ENCODE measurements around the gene CCDC88C.

CCDC88C gene

DNA sequence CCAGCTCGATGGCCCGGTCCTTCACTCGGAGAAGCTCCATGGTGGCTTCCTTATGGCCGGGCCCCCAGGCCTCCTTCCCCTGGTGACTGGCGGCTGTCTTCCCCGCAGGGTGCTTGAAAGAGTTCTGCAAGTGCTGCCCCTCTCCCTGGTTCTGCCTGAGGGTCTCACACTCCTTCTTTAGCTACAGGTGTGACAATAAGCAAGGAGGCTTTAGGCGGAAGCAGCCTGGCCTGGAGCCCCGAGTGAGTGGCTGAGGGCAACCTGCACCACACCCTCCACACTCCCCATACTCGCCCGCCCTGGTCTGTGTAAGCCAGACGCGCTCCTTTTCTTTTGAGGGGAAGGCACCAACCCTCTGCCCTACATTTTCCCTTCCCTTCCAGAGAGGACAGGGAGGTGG, 110.6 kb downstream of the CCDC88C start:
- no peak overlapping the region for H3K9ac ChIP-seq (ENCODE audit: low read length)
- peaks cover 15% of the 10 kb centered on the region for H3K79me2 ChIP-seq (ENCODE audit: low read length)
- no peak overlapping the region for H3K4me2 ChIP-seq (ENCODE audit: low read length)
- H3K27me3 ChIP-seq (ENCODE audit: low read depth, low read length): no peaks in the 10 kb centered on the region
- H3K4me3 ChIP-seq (ENCODE audit: low read length): no peak overlapping the region
- H3K27ac ChIP-seq (ENCODE audit: low read length): no peak overlapping the region
- H3K9me3 ChIP-seq (ENCODE audit: insufficient read depth, low read length): no peaks in the 10 kb centered on the region
- peaks cover 31% of the 10 kb centered on the region for H3K4me1 ChIP-seq (ENCODE audit: low read length)
- peaks cover 11% of the 10 kb centered on the region; the same call in 1 of the 2 replicates for H4K20me1 ChIP-seq (ENCODE audit: insufficient read depth, low read length)
- TF ChIP-seq EZH2phosphoT487 (IDR thresholded peaks at IDR 0.05; ENCODE audit: low read depth): no peak
- H3K36me3 ChIP-seq (replicated peaks; ENCODE audit: low read depth, low read length): peaks cover 77% of the 10 kb centered on the region
- no peak overlapping the region for H2AFZ ChIP-seq (ENCODE audit: low read depth, low read length)

- no peak overlapping the region for H3K27ac ChIP-seq (ENCODE audit: low read length)
These were observed 111.1 kb downstream of the CCDC88C start for GRCh38 chr14:91306547-91306946.

GRCh38 chr14:91305650-91306431, 111.8 kb downstream of the CCDC88C start:
- Histone ChIP-seq H3K9me3 (ENCODE audit: insufficient read depth, low read length) (no peaks in the 10 kb centered on the region), H2AFZ (ENCODE audit: low read depth, low read length) (no peak overlapping the region), H3K4me2 (ENCODE audit: low read length) (no peak overlapping the region), H3K27me3 (ENCODE audit: low read depth, low read length) (no peaks in the 10 kb centered on the region), H3K27ac (ENCODE audit: low read length) (no peak overlapping the region), H3K4me3 (ENCODE audit: low read length) (no peak overlapping the region), H3K36me3 (replicated peaks; ENCODE audit: low read depth, low read length) (peaks cover 79% of the 10 kb centered on the region), H3K4me1 (ENCODE audit: low read length) (peaks cover 34% of the 10 kb centered on the region), H4K20me1 (ENCODE audit: insufficient read depth, low read length) (peaks cover 3% of the 10 kb centered on the region; the same call in 1 of the 2 replicates), H3K9ac (ENCODE audit: low read length) (no peak overlapping the region), H3K79me2 (ENCODE audit: low read length) (peaks cover 16% of the 10 kb centered on the region)
- TF ChIP-seq, protein P1, sequence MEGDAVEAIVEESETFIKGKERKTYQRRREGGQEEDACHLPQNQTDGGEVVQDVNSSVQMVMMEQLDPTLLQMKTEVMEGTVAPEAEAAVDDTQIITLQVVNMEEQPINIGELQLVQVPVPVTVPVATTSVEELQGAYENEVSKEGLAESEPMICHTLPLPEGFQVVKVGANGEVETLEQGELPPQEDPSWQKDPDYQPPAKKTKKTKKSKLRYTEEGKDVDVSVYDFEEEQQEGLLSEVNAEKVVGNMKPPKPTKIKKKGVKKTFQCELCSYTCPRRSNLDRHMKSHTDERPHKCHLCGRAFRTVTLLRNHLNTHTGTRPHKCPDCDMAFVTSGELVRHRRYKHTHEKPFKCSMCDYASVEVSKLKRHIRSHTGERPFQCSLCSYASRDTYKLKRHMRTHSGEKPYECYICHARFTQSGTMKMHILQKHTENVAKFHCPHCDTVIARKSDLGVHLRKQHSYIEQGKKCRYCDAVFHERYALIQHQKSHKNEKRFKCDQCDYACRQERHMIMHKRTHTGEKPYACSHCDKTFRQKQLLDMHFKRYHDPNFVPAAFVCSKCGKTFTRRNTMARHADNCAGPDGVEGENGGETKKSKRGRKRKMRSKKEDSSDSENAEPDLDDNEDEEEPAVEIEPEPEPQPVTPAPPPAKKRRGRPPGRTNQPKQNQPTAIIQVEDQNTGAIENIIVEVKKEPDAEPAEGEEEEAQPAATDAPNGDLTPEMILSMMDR (IDR thresholded peaks at IDR 0.05; ENCODE audit: low read depth, low read length): no peak
- no peak for TF ChIP-seq EZH2phosphoT487 (IDR thresholded peaks at IDR 0.05; ENCODE audit: low read depth)

More at GRCh38 chr14:91306547-91306946, 111.1 kb downstream of the CCDC88C start:
- peaks cover 10% of the 10 kb centered on the region; the same call in 1 of the 2 replicates for H4K20me1 ChIP-seq (ENCODE audit: insufficient read depth, low read length)
- no peaks in the 10 kb centered on the region for H3K27me3 ChIP-seq (ENCODE audit: low read depth, low read length)
- peaks cover 19% of the 10 kb centered on the region for H3K79me2 ChIP-seq (ENCODE audit: low read length)
- no peak overlapping the region for H3K4me2 ChIP-seq (ENCODE audit: low read length)
- H3K4me3 ChIP-seq (ENCODE audit: low read length): no peak overlapping the region
- H3K36me3 ChIP-seq (replicated peaks; ENCODE audit: low read depth, low read length): peaks cover 80% of the 10 kb centered on the region
- TF ChIP-seq EZH2phosphoT487 (IDR thresholded peaks at IDR 0.05; ENCODE audit: low read depth): no peak
- TF ChIP-seq, protein P1 (IDR thresholded peaks at IDR 0.05; ENCODE audit: low read depth, low read length): no peak
- H3K9ac ChIP-seq (ENCODE audit: low read length): no peak overlapping the region
- H3K4me1 ChIP-seq (ENCODE audit: low read length): peaks cover 34% of the 10 kb centered on the region
- no peaks in the 10 kb centered on the region for H3K9me3 ChIP-seq (ENCODE audit: insufficient read depth, low read length)
- no peak overlapping the region for H2AFZ ChIP-seq (ENCODE audit: low read depth, low read length)

- Histone ChIP-seq H3K4me3 (ENCODE audit: low read length) (peak overlapping the region; percentile 38; the same call in 1 of the 2 replicates), H4K20me1 (ENCODE audit: insufficient read depth, low read length) (no peaks in the 10 kb centered on the region), H3K79me2 (ENCODE audit: low read length) (peaks cover 10% of the 10 kb centered on the region), H3K4me1 (ENCODE audit: low read length) (peaks cover 53% of the 10 kb centered on the region), H3K4me2 (ENCODE audit: low read length) (peak overlapping the region; percentile 94), H3K27ac (ENCODE audit: low read length) (peak overlapping the region; percentile 98), H3K27me3 (ENCODE audit: low read depth, low read length) (no peaks in the 10 kb centered on the region), H2AFZ (ENCODE audit: low read depth, low read length) (no peak overlapping the region), H3K9ac (ENCODE audit: low read length) (0 out of 2 replicates have a peak overlapping the region, but pooled peaks have one; percentile 4), H3K9me3 (ENCODE audit: insufficient read depth, low read length) (no peaks in the 10 kb centered on the region), H3K36me3 (replicated peaks; ENCODE audit: low read depth, low read length) (peaks cover 84% of the 10 kb centered on the region)
- TF ChIP-seq, protein P1 (IDR thresholded peaks at IDR 0.05; ENCODE audit: low read depth, low read length): no peak
- no peak for TF ChIP-seq EZH2phosphoT487 (IDR thresholded peaks at IDR 0.05; ENCODE audit: low read depth)
These were observed 113.7 kb downstream of the CCDC88C start for GRCh38 chr14:91303924-91304229.

All from OCI-LY3 (cell line).